D341Med (cell line): ENCODE data around the gene PRX.
A peak's percentile ranks its signal among the peaks of the same experiment; 100 is the strongest.
"Not testable (repeated sequence)": the region's sequence is repeated elsewhere in the genome, so short reads cannot be mapped to it uniquely, and the experiment has no call there.

Source experiments
- DNase-seq: peaks from one replicate; pipeline ENCODE4 v3.0.0; 2012; ENCODE audit warnings: low spot score

PRX gene

GRCh38 chr19:40441719-40442253, 28.6 kb upstream of the PRX start:
- no peak for DNase-seq

- DNase-seq = no peak
Measured at GRCh38 chr19:40438284-40438683, 25.1 kb upstream of the PRX start.

GRCh38 chr19:40433391-40434216, 20.4 kb upstream of the PRX start:
- DNase-seq = peak; percentile 87

DNA sequence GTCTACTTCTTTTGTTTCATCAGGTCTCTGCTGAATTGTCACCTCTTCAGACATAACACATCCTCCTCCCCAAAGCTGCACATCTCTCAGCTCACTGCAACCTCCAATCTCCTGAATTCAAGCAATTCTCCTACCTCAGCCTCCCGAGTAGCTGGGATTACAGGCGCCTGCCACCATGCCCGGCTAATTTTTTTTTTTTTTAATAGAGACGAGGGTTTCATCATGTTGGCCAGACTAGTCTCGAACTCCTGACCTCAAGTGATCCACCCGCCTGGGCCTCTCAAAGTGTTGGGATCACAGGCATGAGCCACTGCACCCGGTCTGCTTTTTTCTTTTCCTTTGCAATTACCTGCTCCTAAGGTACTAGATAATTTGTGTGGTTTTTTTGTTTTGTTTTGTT, 19.6 kb upstream of the PRX start:
- DNase-seq = not testable (repeated sequence)

DNA sequence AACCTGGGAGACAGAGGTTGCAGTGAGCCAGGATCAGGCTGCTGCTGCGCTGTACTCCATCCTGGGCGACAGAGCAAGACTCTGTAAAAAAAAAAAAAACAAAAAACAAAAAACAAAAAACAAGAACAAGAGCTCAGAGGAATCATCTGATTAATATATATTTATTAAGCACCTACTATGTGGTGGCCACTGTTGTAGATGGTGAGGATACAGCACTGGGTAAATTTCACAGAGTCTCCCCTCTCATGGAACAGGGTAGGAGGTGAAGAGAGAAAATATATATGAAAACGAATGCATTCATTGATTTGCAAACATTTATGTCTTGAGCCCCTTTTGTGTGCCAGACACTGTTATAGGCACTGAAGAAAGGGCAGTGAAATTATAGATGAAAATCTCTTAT, 18.5 kb upstream of the PRX start:
- DNase-seq = no peak

- DNase-seq = not testable (repeated sequence)
Measured at GRCh38 chr19:40430242-40430641, 17.1 kb upstream of the PRX start.

GRCh38 chr19:40428197-40428596, 15.0 kb upstream of the PRX start:
- not testable (repeated sequence) for DNase-seq

- peak; percentile 97 for DNase-seq
Measured at GRCh38 chr19:40425450-40426287, 12.5 kb upstream of the PRX start, which contains the start of gene SERTAD1. Gene SERTAD1, minus strand, starts transcription at chr19:40425992. Its CDS starts 2,446 bp downstream, at chr19:40423546.

- no peak for DNase-seq
Measured at GRCh38 chr19:40424637-40425449, 11.7 kb upstream of the PRX start.

- no peak for DNase-seq
Measured at GRCh38 chr19:40423938-40424337, 10.8 kb upstream of the PRX start.

DNA sequence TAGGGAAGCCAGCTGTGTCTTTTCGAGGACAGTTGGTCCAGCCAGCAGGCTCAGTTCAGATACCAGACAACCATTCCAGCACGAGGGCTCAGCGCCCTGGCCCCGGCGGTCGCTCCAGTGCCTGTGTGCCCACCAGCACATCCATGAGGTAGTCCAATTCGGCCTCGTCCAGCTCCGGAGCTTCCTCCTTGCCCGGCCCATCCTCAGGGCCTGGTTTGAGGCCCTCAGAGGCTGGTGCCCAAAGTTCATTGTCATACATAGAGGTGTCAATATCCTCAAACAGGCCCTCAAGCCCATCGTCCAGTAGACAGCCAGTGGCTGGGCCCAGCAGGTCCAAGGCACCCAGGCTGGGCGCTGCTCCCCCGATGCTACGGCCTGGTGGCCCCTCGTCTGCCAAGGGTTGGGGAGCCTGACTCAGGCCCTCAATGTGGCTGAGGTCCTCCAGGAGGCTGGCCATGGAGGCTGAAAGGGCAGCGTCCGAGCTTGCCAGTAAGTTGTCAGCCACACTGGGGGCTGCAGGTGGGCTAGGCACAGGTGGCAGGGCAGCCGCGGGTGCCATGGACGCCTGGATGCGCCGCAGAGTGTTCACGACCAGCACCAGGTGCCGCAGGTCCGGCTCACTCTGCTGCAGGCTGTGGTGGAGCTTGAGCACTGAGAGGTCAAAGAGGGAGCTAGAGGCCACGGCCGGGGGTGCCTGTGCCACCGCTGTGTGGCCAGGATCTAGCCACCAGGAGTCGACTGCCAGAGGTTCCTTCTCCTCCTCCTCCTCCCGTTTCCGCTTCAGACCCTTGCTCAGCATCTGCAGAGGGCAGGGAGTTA, 9.8 kb upstream of the PRX start:
- no peak for DNase-seq

- DNase-seq = no peak
Measured at GRCh38 chr19:40421993-40422747, 9.0 kb upstream of the PRX start.

DNA sequence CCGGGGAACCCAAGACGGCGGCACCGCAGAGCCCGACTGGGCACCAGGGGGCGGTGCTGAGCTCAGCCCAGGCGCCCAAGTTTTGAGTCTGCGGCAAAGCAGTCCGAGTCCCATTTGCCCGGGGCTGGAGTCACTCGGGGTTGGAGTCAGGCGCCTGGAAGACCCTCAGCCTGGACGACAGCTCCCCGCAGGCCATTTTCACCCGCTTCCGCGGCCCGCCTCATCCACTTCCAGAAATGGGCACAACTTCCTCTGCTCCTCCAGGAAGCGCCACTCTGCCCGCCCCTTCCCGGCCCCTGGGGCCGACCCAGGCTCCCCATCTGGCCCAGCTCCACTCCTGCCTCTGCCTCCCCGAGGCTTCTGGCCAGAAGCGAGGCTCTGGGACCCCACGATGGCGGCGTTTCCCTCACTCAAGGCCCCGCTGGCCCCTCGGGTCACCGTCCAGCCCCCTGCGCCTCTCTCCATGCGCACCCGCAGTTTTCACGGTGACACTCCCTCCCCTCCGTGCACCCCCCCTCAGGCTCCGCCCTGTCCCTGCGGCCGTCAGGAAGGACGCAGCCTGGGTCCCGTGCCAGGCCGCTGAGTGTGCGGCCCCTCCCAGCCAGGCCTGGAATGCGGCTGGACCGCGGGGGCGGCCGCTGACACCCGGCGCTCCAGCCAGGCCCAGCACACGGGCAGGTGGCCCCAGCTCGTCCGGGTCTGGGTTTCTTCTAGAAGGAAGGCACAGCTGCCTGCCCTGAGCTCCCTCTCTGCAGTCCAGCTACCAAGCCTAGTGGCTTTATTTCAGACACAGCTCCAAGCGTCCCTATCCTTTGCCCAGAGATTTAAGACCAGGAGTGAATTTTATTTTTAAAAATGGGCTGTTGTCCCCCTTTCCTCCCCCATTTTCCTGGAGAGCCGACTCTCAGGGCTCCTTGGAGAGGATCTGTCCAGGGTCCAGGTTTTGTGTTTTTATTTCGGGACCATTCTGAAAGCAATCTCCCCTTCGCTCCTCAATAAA, 7.9 kb upstream of the PRX start:
- DNase-seq = peak; percentile 87

DNA sequence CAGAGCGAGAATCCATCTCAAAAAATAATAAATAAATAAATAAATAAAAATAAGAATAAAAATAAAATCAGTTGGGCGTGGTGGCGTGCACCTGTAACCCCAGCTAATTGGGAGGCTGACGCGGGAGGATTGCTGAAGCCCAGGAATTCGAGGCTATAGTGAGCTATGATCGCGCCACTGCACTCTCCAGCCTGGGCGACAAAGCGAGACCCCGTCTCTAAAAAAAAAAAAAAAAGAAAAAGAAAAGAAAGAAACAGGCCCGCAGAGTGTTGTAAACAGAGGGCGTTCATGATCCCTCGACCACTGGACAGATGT, 7.2 kb upstream of the PRX start:
- no peak for DNase-seq

- no peak for DNase-seq
Measured at GRCh38 chr19:40419780-40420179, 6.6 kb upstream of the PRX start.

GRCh38 chr19:40419066-40419612, 6.0 kb upstream of the PRX start:
- no peak for DNase-seq

- DNase-seq = no peak
Measured at GRCh38 chr19:40418040-40418439, 4.9 kb upstream of the PRX start.

- no peak for DNase-seq
Measured at GRCh38 chr19:40417643-40417981, 4.4 kb upstream of the PRX start.
